Cardiac muscle cell (in vitro differentiated cells and primary cell): ENCODE results near the gene MYO1F. TPM values are rescaled to one million over a fixed set of nuclear protein-coding genes. Genes with fewer than 3 reads are reported as not detected.
A peak's percentile ranks its signal among the peaks of the same experiment; 100 is the strongest.

ENCODE experiments used
- DNase-seq, 2 donors: peaks; one replicate each; pipeline versions ENCODE4 v3.0.0 to v3.0.0-alpha.2; 2010 to 2017; ENCODE audit warnings: low read depth in 1 of 2, low spot score in 1 of 2
- H3K27ac ChIP-seq: fragments of 200-600 bp; sonication (generic); 2 replicates; pipeline ENCODE4 v1.5.1; 2016
- H3K27me3 ChIP-seq: fragments of 200-600 bp; sonication (generic); 2 replicates; pipeline ENCODE4 v1.6.0; 2016; ENCODE audit warnings: control low read depth
- H3K36me3 ChIP-seq: fragments of 200-600 bp; sonication (generic); 2 replicates; pipeline ENCODE4 v1.5.1; 2016; ENCODE audit warnings: control low read depth
- H3K4me1 ChIP-seq: fragments of 200-600 bp; sonication (generic); 2 replicates; pipeline ENCODE4 v1.8.1; 2017; ENCODE audit warnings: low read depth, mild to moderate bottlenecking, mixed run types
- H3K4me3 ChIP-seq: fragments of 200-600 bp; sonication (generic); 2 replicates; pipeline ENCODE4 v1.5.1; 2016; ENCODE audit warnings: mild to moderate bottlenecking
- H3K9me3 ChIP-seq: fragments of 200-600 bp; sonication (generic); 2 replicates; pipeline ENCODE4 v1.5.1; 2017; ENCODE audit warnings: low read depth, mild to moderate bottlenecking, control low read depth
- CTCF ChIP-seq: IDR thresholded peaks from 2 replicates; pipeline ENCODE4 v1.5.1; 2012; ENCODE audit warnings: low read depth, mild to moderate bottlenecking, low read length
- polyA plus RNA-seq: library from polyadenylated mRNA; unstranded; fragments of >200 nt; fragmentation: Nextera tagmentation; extraction: Ambion mirVana; gene quantifications from 2 replicates; pipeline ENCODE4 v1.2.1, GENCODE V29; 2016
- total RNA-seq: library from RNA; depleted of rRNA; stranded (reverse); fragments of >200 nt; gene quantifications from 2 replicates; pipeline ENCODE4 v1.2.3, GENCODE V29; 2016

The MYO1F gene
- total and polyA plus RNA-seq, 2 experiments from 2014 or later = 0.03 to 1.5 TPM

GRCh38 chr19:8616861-8617260, 39.6 kb upstream of the MYO1F start:
- H3K9me3 ChIP-seq = no peaks in the 10 kb centered on the region
- TF ChIP-seq CTCF = no peak
- H3K4me3 ChIP-seq = no peak overlapping the region
- no peak for DNase-seq
- no peak overlapping the region for H3K27ac ChIP-seq
- H3K36me3 ChIP-seq = no peaks in the 10 kb centered on the region
- H3K27me3 ChIP-seq = no peaks in the 10 kb centered on the region
- no peaks in the 10 kb centered on the region for H3K4me1 ChIP-seq

GRCh38 chr19:8615813-8616596, 38.8 kb upstream of the MYO1F start:
- TF ChIP-seq CTCF = peak; percentile 97
- peak; percentile 60 to 74 for DNase-seq
- H3K9me3 ChIP-seq = no peaks in the 10 kb centered on the region
- H3K4me3 ChIP-seq = no peak overlapping the region
- H3K4me1 ChIP-seq = no peaks in the 10 kb centered on the region
- no peaks in the 10 kb centered on the region for H3K27me3 ChIP-seq
- no peak overlapping the region for H3K27ac ChIP-seq
- H3K36me3 ChIP-seq = no peaks in the 10 kb centered on the region

- DNase-seq = no peak
- H3K9me3 ChIP-seq = no peaks in the 10 kb centered on the region
- H3K4me1 ChIP-seq = no peaks in the 10 kb centered on the region
- TF ChIP-seq CTCF = no peak
- H3K27ac ChIP-seq = peak overlapping the region; percentile 48
- H3K27me3 ChIP-seq = no peaks in the 10 kb centered on the region
- H3K4me3 ChIP-seq = no peak overlapping the region
- no peaks in the 10 kb centered on the region for H3K36me3 ChIP-seq
Measured at GRCh38 chr19:8615024-8615423, 37.8 kb upstream of the MYO1F start.

GRCh38 chr19:8614455-8614854, 37.2 kb upstream of the MYO1F start:
- no peaks in the 10 kb centered on the region for H3K27me3 ChIP-seq

GRCh38 chr19:8612807-8613171, 35.5 kb upstream of the MYO1F start:
- H3K4me1 ChIP-seq = no peaks in the 10 kb centered on the region
- H3K9me3 ChIP-seq = no peaks in the 10 kb centered on the region
- H3K27ac ChIP-seq = no peak overlapping the region
- no peaks in the 10 kb centered on the region for H3K36me3 ChIP-seq
- no peaks in the 10 kb centered on the region for H3K27me3 ChIP-seq
- DNase-seq = no peak
- TF ChIP-seq CTCF = no peak
- no peak overlapping the region for H3K4me3 ChIP-seq

More at GRCh38 chr19:8614455-8614854, 37.2 kb upstream of the MYO1F start:
- Histone ChIP-seq H3K4me1 (no peaks in the 10 kb centered on the region), H3K27ac (no peak overlapping the region), H3K9me3 (no peaks in the 10 kb centered on the region), H3K4me3 (no peak overlapping the region), H3K36me3 (no peaks in the 10 kb centered on the region)
- TF ChIP-seq CTCF = no peak
- DNase-seq = no peak
